ENCODE measurements around the gene SH3RF2. TPM values are rescaled to one million over a fixed set of nuclear protein-coding genes. Genes with fewer than 3 reads are reported as not detected.

The SH3RF2 gene
- total RNA-seq, 4 donors from 2014 or later, result 129 to 334 (median 160) TPM

- TF ChIP-seq CTCF (IDR thresholded peaks at IDR 0.05), result no peak
- TF ChIP-seq EP300 (IDR thresholded peaks at IDR 0.05), result no peak
- TF ChIP-seq POLR2A (IDR thresholded peaks at IDR 0.05), result no peak
- TF ChIP-seq POLR2AphosphoS5 (IDR thresholded peaks at IDR 0.05), result no peak
- Histone ChIP-seq H3K4me3 (no peak overlapping the region), H3K9me3 (no peaks in the 10 kb centered on the region), H3K27ac (no peak overlapping the region), H3K36me3 (no peaks in the 10 kb centered on the region), H3K4me1 (no peaks in the 10 kb centered on the region), H3K27me3 (no peaks in the 10 kb centered on the region)
- no peak for DNase-seq (ENCODE audit: low spot score in 2 of 2)
Observed at GRCh38 chr5:145898171-145898570, 38.2 kb upstream of the SH3RF2 start.

GRCh38 chr5:145902421-145902820 is 34.0 kb upstream of the SH3RF2 start:
- Histone ChIP-seq H3K4me1 (no peaks in the 10 kb centered on the region), H3K9me3 (no peaks in the 10 kb centered on the region), H3K36me3 (no peaks in the 10 kb centered on the region), H3K27me3 (no peaks in the 10 kb centered on the region), H3K4me3 (no peak overlapping the region), H3K27ac (no peak overlapping the region)
- WGBS, result 83% methylated on average over 1 of the region's 1 CpG
- DNase-seq (ENCODE audit: low spot score in 2 of 2), result no peak
- TF ChIP-seq POLR2AphosphoS5 (IDR thresholded peaks at IDR 0.05) (no peak), EP300 (IDR thresholded peaks at IDR 0.05) (no peak), CTCF (IDR thresholded peaks at IDR 0.05) (no peak), POLR2A (IDR thresholded peaks at IDR 0.05) (no peak)

- no peak overlapping the region for H3K4me3 ChIP-seq
- TF ChIP-seq POLR2A (IDR thresholded peaks at IDR 0.05) (no peak), CTCF (IDR thresholded peaks at IDR 0.05) (peak in 1 of 2 donors; percentile 29)
- H3K27me3 ChIP-seq, result no peaks in the 10 kb centered on the region
- 86% methylated on average over 3 of the region's 3 CpGs for WGBS
- H3K4me1 ChIP-seq, result no peaks in the 10 kb centered on the region
- no peaks in the 10 kb centered on the region for H3K36me3 ChIP-seq
- no peak for DNase-seq (ENCODE audit: low spot score in 2 of 2)
- no peaks in the 10 kb centered on the region for H3K9me3 ChIP-seq
- H3K27ac ChIP-seq, result no peak overlapping the region
Observed at GRCh38 chr5:145903113-145903512, 33.3 kb upstream of the SH3RF2 start.

GRCh38 chr5:145903867-145904266 is 32.5 kb upstream of the SH3RF2 start:
- no peak for TF ChIP-seq POLR2AphosphoS5 (IDR thresholded peaks at IDR 0.05)
- no peak for TF ChIP-seq CTCF (IDR thresholded peaks at IDR 0.05)
- TF ChIP-seq POLR2A (IDR thresholded peaks at IDR 0.05), result no peak
- no peak for TF ChIP-seq EP300 (IDR thresholded peaks at IDR 0.05)

GRCh38 chr5:145904743-145905142 is 31.6 kb upstream of the SH3RF2 start:
- Histone ChIP-seq H3K4me3 (no peak overlapping the region), H3K27ac (no peak overlapping the region), H3K27me3 (no peaks in the 10 kb centered on the region), H3K36me3 (no peaks in the 10 kb centered on the region), H3K9me3 (no peaks in the 10 kb centered on the region), H3K4me1 (no peaks in the 10 kb centered on the region)
- no peak for TF ChIP-seq EP300 (IDR thresholded peaks at IDR 0.05)
- TF ChIP-seq CTCF (IDR thresholded peaks at IDR 0.05), result no peak
- TF ChIP-seq POLR2AphosphoS5 (IDR thresholded peaks at IDR 0.05), result no peak
- TF ChIP-seq POLR2A (IDR thresholded peaks at IDR 0.05), result no peak
- no peak for DNase-seq (ENCODE audit: low spot score in 2 of 2)
- 86% methylated on average over 5 of the region's 5 CpGs for WGBS

More at GRCh38 chr5:145903867-145904266, 32.5 kb upstream of the SH3RF2 start:
- H3K36me3 ChIP-seq, result no peaks in the 10 kb centered on the region
- WGBS, result 60% methylated on average over 3 of the region's 3 CpGs
- H3K27me3 ChIP-seq, result no peaks in the 10 kb centered on the region
- no peak for DNase-seq (ENCODE audit: low spot score in 2 of 2)
- no peaks in the 10 kb centered on the region for H3K4me1 ChIP-seq
- H3K27ac ChIP-seq, result no peak overlapping the region
- H3K4me3 ChIP-seq, result no peak overlapping the region
- no peaks in the 10 kb centered on the region for H3K9me3 ChIP-seq

All from suprapubic skin (tissue), 4 donors.